ENCODE results near the gene PPP4C.

DNA sequence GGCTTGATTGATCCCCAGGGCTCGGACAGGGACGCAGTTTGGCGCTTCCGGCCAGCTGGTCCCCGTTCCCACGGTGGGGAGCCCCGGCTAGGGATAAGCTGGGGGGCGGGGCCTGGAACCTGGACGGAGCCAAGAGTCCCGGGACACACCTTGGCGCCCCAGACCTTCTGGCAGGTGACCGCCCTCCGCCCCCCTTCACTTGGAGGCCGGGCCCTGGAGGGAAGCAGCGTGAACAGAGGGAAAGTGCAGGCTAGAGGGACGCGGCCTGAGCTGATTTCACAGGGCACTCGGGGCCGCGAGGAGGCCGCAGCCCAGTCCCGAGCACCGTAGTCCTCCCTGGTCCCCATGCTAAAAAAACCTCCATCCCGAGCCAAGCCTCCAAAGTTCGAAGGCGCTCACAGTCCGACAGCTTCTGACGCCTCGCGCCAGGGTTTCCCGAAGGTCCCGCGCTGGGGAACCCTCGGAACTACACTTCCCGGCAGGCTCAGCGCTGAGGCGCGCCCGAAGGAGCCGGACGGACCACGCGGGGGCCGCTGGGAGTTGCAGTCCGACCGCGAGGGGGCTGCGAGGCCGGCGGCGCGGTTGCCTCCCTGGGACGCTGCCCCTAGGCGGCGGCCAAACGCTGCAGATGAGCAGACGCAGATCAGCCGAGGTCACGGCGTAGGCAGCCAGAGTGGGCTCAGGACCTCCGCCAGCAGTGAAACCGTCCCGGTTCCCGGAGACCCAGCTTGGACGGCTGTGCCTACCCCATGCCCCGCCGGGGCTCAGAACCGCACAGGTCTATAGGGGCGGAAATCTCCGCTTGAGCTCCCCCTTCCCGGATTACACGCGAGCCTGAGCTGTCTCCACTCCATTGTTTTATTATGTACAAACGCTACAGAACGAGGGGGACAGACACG, 15.9 kb downstream of the PPP4C start, which contains the start of gene TBX6:
- no peak for TF ChIP-seq YY1 (IDR thresholded peaks at IDR 0.05; ENCODE audit: insufficient read depth, insufficient read length)
- no peak for TF ChIP-seq ZNF274 (IDR thresholded peaks at IDR 0.05; ENCODE audit: low read depth, low read length)
